Tibial nerve (tissue), 4 donors: ENCODE measurements around the gene OTOP3. TPM values are rescaled to one million over a fixed set of nuclear protein-coding genes. Genes with fewer than 3 reads are reported as not detected.

Experiments used
- DNase-seq, 2 donors: peaks; one replicate each; pipeline ENCODE4 v3.0.0-alpha.2; 2019; ENCODE audit warnings: low spot score in 2 of 2
- H3K27ac ChIP-seq, 4 donors: fragments of 200-600 bp; sonication (generic) in 3 of 4; one replicate each; pipeline ENCODE4 v1.5.1; 2017 to 2019; ENCODE audit warnings: mild to moderate bottlenecking in 1 of 4
- H3K27me3 ChIP-seq, 2 donors: fragments of 200-600 bp; sonication (generic) in 1 of 2; one replicate each; pipeline versions ENCODE4 v1.5.1 to v1.6.0; 2017 to 2019
- H3K36me3 ChIP-seq, 3 donors: fragments of 200-600 bp; sonication (generic); one replicate each; pipeline ENCODE4 v1.5.1; 2018 to 2019
- H3K4me1 ChIP-seq, 4 donors: fragments of 200-600 bp; sonication (generic) in 3 of 4; one replicate each; pipeline ENCODE4 v1.5.1; 2017 to 2019
- H3K4me3 ChIP-seq, 4 donors: fragments of 200-600 bp; sonication (generic) in 3 of 4; one replicate each; pipeline ENCODE4 v1.5.1; 2017 to 2019; ENCODE audit warnings: mild to moderate bottlenecking in 1 of 4, moderate library complexity in 1 of 4
- H3K9me3 ChIP-seq, 4 donors: fragments of 200-600 bp; sonication (generic) in 3 of 4; one replicate each; pipeline ENCODE4 v1.5.1; 2017 to 2019
- EP300 ChIP-seq, 2 donors: sonication (generic); formaldehyde crosslinking; IDR thresholded peaks; one replicate each; pipeline ENCODE4 v1.6.1; 2017; ENCODE audit warnings: antibody characterized with exemption in 2 of 2, mild to moderate bottlenecking in 1 of 2
- POLR2A ChIP-seq, 2 donors: fragments of 450-650 bp; IDR thresholded peaks; one replicate each; pipeline ENCODE4 v1.6.1; 2017; ENCODE audit warnings: antibody characterized with exemption in 2 of 2, mild to moderate bottlenecking in 2 of 2, moderate library complexity in 2 of 2
- WGBS, 2 donors: methylation state at CpG; one replicate each; pipeline ENCODE4 v1.1.5; 2018; 5-methylcytosine and 5-hydroxymethylcytosine counted together
- total RNA-seq, 4 donors: library from RNA; depleted of rRNA; stranded (reverse); fragments of >200 nt; gene quantifications; one replicate each; pipeline ENCODE4 v1.1.0, GENCODE V29; 2016
- TF ChIP-seq, protein P1 (sequence below), 5 experiments: fragments of 200-600 bp in 3 of 5; fragments of 450-650 bp in 2 of 5; sonication (generic) in 3 of 5; IDR thresholded peaks; one replicate each; pipeline ENCODE4 v1.5.1; 2016 to 2019; ENCODE audit warnings: antibody characterized with exemption in 5 of 5, mild to moderate bottlenecking in 3 of 5, moderate library complexity in 2 of 5

The OTOP3 gene
- total RNA-seq, 4 donors from 2014 or later = not detected

DNA sequence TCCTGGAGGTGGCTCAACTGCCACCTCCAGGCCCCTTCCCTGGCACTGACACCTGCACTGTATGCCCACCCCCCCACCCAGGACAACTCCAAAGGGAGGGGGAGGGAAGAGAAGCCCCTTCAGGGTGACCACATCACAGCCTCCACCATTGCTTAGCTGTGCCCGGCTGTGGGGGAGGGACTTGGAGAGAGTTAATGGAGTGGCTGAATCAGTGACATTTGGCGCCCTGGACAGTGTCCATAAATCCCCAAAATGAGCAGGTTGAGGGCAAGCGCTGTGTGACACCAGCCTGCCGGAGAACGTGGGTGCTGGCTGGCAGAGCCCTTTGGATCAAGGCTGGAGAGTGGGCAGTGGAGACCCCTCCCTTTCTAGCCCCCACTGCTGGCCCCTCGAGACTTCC is 13.5 kb upstream of the OTOP3 start:
- H3K9me3 ChIP-seq = no peaks in the 10 kb centered on the region
- H3K36me3 ChIP-seq = no peaks in the 10 kb centered on the region
- TF ChIP-seq EP300 (IDR thresholded peaks at IDR 0.05) (no peak), POLR2A (IDR thresholded peaks at IDR 0.05) (no peak)
- TF ChIP-seq, protein P1, sequence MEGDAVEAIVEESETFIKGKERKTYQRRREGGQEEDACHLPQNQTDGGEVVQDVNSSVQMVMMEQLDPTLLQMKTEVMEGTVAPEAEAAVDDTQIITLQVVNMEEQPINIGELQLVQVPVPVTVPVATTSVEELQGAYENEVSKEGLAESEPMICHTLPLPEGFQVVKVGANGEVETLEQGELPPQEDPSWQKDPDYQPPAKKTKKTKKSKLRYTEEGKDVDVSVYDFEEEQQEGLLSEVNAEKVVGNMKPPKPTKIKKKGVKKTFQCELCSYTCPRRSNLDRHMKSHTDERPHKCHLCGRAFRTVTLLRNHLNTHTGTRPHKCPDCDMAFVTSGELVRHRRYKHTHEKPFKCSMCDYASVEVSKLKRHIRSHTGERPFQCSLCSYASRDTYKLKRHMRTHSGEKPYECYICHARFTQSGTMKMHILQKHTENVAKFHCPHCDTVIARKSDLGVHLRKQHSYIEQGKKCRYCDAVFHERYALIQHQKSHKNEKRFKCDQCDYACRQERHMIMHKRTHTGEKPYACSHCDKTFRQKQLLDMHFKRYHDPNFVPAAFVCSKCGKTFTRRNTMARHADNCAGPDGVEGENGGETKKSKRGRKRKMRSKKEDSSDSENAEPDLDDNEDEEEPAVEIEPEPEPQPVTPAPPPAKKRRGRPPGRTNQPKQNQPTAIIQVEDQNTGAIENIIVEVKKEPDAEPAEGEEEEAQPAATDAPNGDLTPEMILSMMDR (IDR thresholded peaks at IDR 0.05) = no peak
- WGBS, 2 donors = 28 to 47% methylated on average over 6 of the region's 6 CpGs
- peaks cover 0 to 51% (median 21%) of the 10 kb centered on the region in 4 donors for H3K4me1 ChIP-seq
- H3K27ac ChIP-seq = no peak overlapping the region
- no peak for DNase-seq
- H3K27me3 ChIP-seq = peaks cover 0 to 97% of the 10 kb centered on the region in 2 donors
- H3K4me3 ChIP-seq = no peak overlapping the region

DNA sequence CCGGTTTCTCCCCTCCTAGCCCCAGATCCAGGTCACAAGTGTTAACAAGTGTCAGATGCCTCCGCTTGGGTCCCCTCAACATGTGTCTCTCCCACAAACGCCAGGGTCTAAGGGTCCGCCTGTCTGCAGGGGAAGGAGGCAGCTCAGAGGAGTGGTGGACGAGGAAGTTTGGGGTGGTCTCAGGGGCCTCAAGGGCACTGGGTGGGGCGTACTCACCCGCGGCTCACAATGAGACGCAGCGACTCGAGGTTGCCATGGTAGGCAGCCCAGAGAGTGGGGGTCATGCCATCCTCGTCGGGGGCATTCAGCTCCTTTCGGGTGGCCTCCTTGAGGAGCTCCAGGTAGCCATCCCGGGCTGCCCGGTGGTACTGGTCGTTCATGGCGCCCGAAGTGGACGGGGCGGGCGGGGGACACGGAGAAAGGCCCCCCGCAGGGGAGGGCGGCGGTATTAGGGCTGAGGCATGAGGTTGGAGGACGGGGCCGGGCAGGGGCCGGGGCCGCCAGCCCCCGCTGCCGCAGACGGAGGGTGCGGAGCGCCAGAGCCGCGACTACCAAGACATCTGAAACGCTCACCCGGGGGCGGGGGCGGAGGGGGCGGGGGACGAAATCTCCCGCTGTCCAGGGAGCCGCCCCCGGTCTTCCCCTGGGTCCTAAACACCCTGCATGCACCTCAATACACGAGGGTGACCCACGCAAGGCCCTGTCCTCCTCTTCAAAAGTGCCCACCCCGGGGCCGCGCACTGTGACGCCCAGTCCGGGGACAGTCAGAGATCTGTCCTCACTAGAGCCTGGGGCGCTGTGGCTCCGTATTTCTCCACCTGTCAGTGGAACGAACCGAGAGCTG is 12.8 kb upstream of the OTOP3 start, which contains the start of gene USH1G:
Gene USH1G (minus strand): TSS at position 562 of the 844 bp plus-strand sequence. CDS start 182 bp downstream, at position 380.
- Histone ChIP-seq H3K27me3 (peaks cover 0 to 98% of the 10 kb centered on the region in 2 donors), H3K36me3 (no peaks in the 10 kb centered on the region), H3K9me3 (no peaks in the 10 kb centered on the region), H3K27ac (no peak within 1 kb of the TSS), H3K4me3 (peak within 1 kb of the TSS in 3 of 4 donors; percentile 9 to 45 (median 21)), H3K4me1 (peaks cover 0 to 51% (median 21%) of the 10 kb centered on the region in 4 donors)
- TF ChIP-seq EP300 (IDR thresholded peaks at IDR 0.05) (no peak), POLR2A (IDR thresholded peaks at IDR 0.05) (no peak)
- TF ChIP-seq, protein P1 (IDR thresholded peaks at IDR 0.05) = no peak
- 5 to 8% methylated on average over 23 to 39 of the region's 57 CpGs for WGBS, 2 donors
- DNase-seq = no peak

DNA sequence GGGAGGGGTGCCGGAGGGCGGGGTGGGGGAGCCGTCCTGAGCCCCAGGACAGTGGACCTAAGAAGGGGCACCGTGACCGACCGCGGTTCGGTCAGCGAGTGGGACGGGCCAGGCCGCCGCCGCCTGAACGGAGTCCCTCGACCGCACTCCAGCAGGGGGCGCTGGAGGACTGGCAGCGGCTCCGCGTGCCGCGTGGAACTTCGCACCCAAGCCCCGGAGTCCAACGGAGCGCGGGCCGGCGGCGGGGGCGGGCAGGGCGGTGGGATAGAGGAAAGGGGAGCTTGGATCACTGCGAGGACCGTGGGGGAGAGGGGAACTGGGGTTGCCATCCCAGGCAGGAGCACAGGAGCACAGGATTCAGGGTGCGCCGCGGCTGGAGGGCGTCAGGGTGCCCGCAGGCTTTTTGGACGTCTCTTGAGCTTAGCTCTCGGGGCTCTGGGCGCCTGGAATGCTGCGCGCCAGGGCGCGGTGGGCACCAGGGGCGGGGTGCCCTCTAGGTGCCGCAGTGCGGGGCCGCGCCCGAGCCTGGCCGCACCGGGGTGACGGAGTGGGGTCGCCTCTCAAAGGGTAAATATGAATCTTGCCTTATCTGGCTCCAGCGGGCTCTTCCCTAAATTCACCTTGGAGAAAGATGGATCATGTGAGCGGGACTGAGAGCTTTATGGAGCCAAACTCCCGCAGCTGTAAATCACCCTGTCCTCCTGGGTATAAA is 12.0 kb upstream of the OTOP3 start:
- Histone ChIP-seq H3K27me3 (peaks cover 0 to 94% of the 10 kb centered on the region in 2 donors), H3K4me1 (peaks cover 0 to 51% (median 21%) of the 10 kb centered on the region in 4 donors), H3K4me3 (peak overlapping the region in 3 of 4 donors; percentile 9 to 45 (median 21)), H3K27ac (no peak overlapping the region), H3K36me3 (no peaks in the 10 kb centered on the region), H3K9me3 (no peaks in the 10 kb centered on the region)
- DNase-seq = peak in 1 of 2 donors; percentile 48
- WGBS, 2 donors = 5% methylated on average over 36 to 49 of the region's 59 CpGs
- TF ChIP-seq, protein P1 (IDR thresholded peaks at IDR 0.05) = peak; percentile 59 to 77 (median 70)
- TF ChIP-seq EP300 (IDR thresholded peaks at IDR 0.05) = no peak

DNA sequence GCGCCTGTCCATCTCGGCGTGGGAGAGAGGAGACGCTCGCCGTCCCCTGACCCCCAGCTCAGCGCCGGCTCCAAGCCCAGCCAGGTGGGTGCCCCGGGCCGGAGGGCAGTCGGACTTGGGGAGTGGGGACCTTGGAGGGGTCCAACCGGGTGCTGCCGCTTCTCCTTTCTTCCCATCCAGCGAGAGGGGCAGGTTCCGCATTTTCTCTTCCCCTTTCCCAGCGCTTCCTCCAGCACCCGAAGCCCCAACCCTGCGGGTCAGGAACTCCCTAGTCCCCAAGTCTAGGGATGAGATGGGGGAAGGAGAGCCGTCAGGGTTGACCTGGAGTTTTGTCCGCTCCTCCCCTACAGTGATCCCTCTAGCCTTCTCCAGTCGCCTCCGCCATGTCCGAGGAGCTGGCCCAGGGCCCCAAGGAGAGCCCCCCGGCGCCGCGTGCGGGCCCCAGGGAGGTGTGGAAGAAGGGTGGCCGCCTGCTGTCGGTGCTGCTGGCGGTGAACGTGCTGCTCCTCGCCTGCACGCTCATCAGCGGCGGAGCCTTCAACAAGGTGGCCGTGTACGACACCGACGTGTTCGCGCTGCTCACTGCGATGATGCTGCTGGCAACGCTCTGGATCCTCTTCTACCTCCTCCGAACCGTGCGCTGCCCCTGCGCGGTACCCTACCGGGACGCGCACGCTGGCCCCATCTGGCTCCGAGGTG is 11.3 kb upstream of the OTOP3 start, which contains the start of gene OTOP2:
Gene OTOP2 (plus strand): TSS at position 24 of the 699 bp plus-strand sequence. CDS start 360 bp downstream, at position 384.
- peaks cover 0 to 88% of the 10 kb centered on the region in 2 donors for H3K27me3 ChIP-seq
- H3K4me1 ChIP-seq = peaks cover 0 to 51% (median 21%) of the 10 kb centered on the region in 4 donors
- DNase-seq = peak in 1 of 2 donors; percentile 9
- H3K9me3 ChIP-seq = no peaks in the 10 kb centered on the region
- TF ChIP-seq, protein P1 (IDR thresholded peaks at IDR 0.05) = no peak
- no peak for TF ChIP-seq POLR2A (IDR thresholded peaks at IDR 0.05)
- no peak for TF ChIP-seq EP300 (IDR thresholded peaks at IDR 0.05)
- H3K36me3 ChIP-seq = no peaks in the 10 kb centered on the region
- no peak within 1 kb of the TSS for H3K27ac ChIP-seq
- 2 to 5% methylated on average over 30 to 52 of the region's 54 CpGs for WGBS, 2 donors
- peak within 1 kb of the TSS in 3 of 4 donors; percentile 9 to 45 (median 21) for H3K4me3 ChIP-seq
